ENCODE results near the gene TRIM13. TPM values are rescaled to one million over a fixed set of nuclear protein-coding genes. Genes with fewer than 3 reads are reported as not detected.
"Not testable (repeated sequence)": the region's sequence is repeated elsewhere in the genome, so short reads cannot be mapped to it uniquely, and the experiment has no call there.

TRIM13 gene, protein sequence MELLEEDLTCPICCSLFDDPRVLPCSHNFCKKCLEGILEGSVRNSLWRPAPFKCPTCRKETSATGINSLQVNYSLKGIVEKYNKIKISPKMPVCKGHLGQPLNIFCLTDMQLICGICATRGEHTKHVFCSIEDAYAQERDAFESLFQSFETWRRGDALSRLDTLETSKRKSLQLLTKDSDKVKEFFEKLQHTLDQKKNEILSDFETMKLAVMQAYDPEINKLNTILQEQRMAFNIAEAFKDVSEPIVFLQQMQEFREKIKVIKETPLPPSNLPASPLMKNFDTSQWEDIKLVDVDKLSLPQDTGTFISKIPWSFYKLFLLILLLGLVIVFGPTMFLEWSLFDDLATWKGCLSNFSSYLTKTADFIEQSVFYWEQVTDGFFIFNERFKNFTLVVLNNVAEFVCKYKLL
- total RNA-seq (24.4 and 25.4 TPM in 2 replicates), polyA plus RNA-seq (16.0 and 21.1 TPM in 2 replicates), polyA minus RNA-seq (ENCODE audit: low replicate concordance) (4.2 and 11.9 TPM in 2 replicates)
- 14.3 and 17.6 TPM in 2 replicates for polyA plus RNA-seq (2012)

DNA sequence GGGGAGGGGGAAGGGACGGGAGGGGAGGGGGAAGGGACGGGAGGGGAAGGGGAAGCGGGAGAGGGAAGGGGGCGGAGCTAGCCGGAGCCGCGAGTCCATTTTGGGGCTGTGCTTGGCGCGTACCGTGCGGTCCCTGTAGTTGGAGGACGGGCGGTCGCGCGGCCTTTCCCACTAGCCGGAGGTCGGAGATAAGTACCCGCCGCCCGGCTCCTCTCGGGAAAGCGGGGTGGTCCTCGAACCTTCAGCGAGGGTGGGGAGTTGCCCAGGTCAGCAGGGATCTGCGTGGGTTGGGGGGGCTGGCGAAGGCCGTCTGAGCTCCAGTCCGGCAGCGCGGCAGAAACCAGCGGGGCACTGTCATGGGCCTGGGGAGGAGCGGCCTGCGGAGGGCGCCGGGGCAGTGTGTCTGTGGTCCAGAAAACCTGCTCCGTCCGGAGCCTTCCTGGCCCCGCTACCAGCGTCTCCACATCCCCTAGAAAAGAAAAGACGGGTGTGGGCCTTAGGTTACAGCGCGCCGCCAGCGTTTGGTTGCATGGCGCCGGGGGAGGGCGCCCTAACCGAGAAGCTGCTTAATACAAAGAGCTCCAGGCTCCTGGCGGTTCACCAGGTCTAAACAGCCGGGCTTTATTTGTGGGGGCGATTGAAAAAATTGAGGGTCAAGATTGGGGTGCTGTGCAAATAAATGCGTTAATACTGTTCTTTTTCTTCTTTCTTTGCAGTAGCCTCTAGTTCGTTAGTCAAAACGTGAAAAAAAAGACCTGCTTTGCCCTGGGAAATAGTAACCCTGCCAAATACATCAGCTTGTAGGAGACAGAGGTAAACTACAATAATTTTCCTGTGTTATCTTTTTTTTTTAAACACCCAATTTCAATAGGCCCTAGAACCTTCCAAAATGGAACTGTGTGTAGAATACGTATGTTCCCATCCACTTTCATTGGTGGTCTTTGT, at the start of gene TRIM13:
Gene TRIM13 (plus strand): TSS at position 92 of the 945 bp plus-strand sequence. CDS start 14,899 bp downstream, outside the sequence.
- TF ChIP-seq, protein P1, sequence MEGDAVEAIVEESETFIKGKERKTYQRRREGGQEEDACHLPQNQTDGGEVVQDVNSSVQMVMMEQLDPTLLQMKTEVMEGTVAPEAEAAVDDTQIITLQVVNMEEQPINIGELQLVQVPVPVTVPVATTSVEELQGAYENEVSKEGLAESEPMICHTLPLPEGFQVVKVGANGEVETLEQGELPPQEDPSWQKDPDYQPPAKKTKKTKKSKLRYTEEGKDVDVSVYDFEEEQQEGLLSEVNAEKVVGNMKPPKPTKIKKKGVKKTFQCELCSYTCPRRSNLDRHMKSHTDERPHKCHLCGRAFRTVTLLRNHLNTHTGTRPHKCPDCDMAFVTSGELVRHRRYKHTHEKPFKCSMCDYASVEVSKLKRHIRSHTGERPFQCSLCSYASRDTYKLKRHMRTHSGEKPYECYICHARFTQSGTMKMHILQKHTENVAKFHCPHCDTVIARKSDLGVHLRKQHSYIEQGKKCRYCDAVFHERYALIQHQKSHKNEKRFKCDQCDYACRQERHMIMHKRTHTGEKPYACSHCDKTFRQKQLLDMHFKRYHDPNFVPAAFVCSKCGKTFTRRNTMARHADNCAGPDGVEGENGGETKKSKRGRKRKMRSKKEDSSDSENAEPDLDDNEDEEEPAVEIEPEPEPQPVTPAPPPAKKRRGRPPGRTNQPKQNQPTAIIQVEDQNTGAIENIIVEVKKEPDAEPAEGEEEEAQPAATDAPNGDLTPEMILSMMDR (conservative IDR thresholded peaks at IDR 0.05 in 1 of 2, IDR thresholded peaks at IDR 0.05 in 1 of 2; ENCODE audit: low read depth in 1 of 2, low read length in 2 of 2): peak; percentile 76 to 77
- TF ChIP-seq EZH2 (IDR thresholded peaks at IDR 0.05; ENCODE audit: low read length, missing control alignments): no peak

DNA sequence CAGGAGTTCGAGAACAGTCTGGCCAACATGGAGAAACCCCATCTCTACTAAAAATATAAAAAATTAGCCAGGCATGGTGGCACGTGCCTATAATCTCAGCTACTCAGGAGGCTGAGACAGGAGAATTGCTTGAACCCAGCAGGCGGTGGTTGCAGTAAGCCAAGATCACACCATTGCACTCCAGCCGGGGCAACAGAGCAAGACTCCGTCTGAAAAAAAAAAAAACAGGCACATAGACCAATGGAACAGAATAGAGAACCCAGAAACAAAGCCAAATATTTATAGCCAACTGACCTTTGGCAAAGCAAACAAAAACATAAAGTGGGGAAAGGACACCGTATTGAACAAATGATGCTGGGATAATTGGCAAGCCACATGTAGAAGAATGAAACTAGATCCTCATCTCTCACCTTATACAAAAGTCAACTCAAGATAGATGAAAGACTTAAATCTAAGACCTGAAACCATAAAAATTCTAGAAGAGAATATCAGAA, 48.0 kb upstream of the TRIM13 start:
- not testable (repeated sequence) for DNase-seq (ENCODE audit: low read depth in 2 of 2); H3K27ac ChIP-seq (ENCODE audit: insufficient read depth, low read length); H3K4me3 ChIP-seq (replicated peaks in 1 of 4; ENCODE audit: control extremely low read depth in 1 of 4, insufficient read depth in 1 of 4, low read depth in 3 of 4, low read length in 4 of 4); H3K27me3 ChIP-seq (ENCODE audit: control insufficient read depth, insufficient read depth, low read length); H2AFZ ChIP-seq (ENCODE audit: low read length); H3K79me2 ChIP-seq (ENCODE audit: control insufficient read depth, insufficient read depth, low read length); H3K36me3 ChIP-seq (ENCODE audit: control insufficient read depth, insufficient read depth, low read length); H3K9ac ChIP-seq (ENCODE audit: insufficient read depth, low read length); H4K20me1 ChIP-seq (ENCODE audit: control insufficient read depth, extremely low read depth, insufficient read depth, low read length); H3K4me1 ChIP-seq (ENCODE audit: control insufficient read depth, extremely low read depth, insufficient read depth, low read length); H3K9me3 ChIP-seq (ENCODE audit: control insufficient read depth, insufficient read depth, low read depth, low read length); H3K4me2 ChIP-seq (ENCODE audit: extremely low read depth, insufficient read depth, low read length)

More for the DNA sequence above, at the start of gene TRIM13:
- Histone ChIP-seq H3K27me3 (ENCODE audit: control insufficient read depth, insufficient read depth, low read length) (no peaks in the 10 kb centered on the region), H3K36me3 (ENCODE audit: control insufficient read depth, insufficient read depth, low read length) (no peaks in the 10 kb centered on the region), H3K79me2 (ENCODE audit: control insufficient read depth, insufficient read depth, low read length) (peaks cover 27% of the 10 kb centered on the region), H2AFZ (ENCODE audit: low read length) (peak within 1 kb of the TSS; percentile 67), H3K27ac (ENCODE audit: insufficient read depth, low read length) (peak within 1 kb of the TSS; percentile 97), H3K9ac (ENCODE audit: insufficient read depth, low read length) (peak within 1 kb of the TSS; percentile 91), H3K4me3 (replicated peaks in 1 of 4; ENCODE audit: control extremely low read depth in 1 of 4, insufficient read depth in 1 of 4, low read depth in 3 of 4, low read length in 4 of 4) (peak within 1 kb of the TSS; percentile 77 to 95 (median 81)), H3K9me3 (ENCODE audit: control insufficient read depth, insufficient read depth, low read depth, low read length) (no peaks in the 10 kb centered on the region), H4K20me1 (ENCODE audit: control insufficient read depth, extremely low read depth, insufficient read depth, low read length) (no peaks in the 10 kb centered on the region), H3K4me2 (ENCODE audit: extremely low read depth, insufficient read depth, low read length) (peak within 1 kb of the TSS; percentile 90), H3K4me1 (ENCODE audit: control insufficient read depth, extremely low read depth, insufficient read depth, low read length) (peaks cover 7% of the 10 kb centered on the region)
- peak; percentile 88 to 93 for DNase-seq (ENCODE audit: low read depth in 2 of 2)

DNA sequence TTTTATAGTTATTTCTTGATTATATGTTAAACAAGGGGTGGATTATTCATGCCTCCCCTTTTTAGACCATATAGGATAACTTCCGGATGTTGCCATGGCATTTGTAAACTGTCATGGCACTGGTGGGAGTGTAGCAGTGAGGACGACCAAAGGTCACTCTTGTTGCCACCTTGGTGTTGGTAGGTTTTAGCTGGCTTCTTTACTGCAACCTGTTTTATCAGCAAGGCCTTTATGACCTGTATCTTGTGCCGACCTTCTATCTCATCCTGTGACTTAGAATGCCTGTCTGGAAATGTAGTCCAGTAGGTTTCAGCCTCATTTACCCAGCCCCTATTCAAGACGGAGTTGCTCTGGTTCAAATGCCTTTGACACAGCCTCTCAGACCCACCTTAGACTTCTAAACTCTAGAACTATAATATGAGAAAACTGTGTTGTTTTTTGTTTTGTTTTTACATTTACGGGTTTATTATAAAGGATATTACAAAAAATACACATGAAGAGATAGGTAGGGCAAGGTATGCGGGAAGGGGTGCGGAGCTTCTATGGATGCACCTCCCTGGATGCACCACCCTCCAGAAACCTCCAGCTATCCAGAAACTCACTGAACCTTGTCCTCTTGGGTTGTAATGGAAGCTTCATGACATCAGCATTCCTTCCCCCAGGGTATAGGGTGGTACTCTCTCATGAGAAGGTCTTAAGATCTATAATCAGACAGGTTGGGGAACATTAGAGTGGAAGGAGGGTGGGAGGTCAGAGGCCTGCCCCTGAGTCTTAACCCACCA, 44.9 kb upstream of the TRIM13 start:
- Histone ChIP-seq H4K20me1 (ENCODE audit: control insufficient read depth, extremely low read depth, insufficient read depth, low read length) (no peaks in the 10 kb centered on the region), H3K27ac (ENCODE audit: insufficient read depth, low read length) (no peak overlapping the region), H3K79me2 (ENCODE audit: control insufficient read depth, insufficient read depth, low read length) (no peaks in the 10 kb centered on the region), H3K4me2 (ENCODE audit: extremely low read depth, insufficient read depth, low read length) (no peak overlapping the region), H3K36me3 (ENCODE audit: control insufficient read depth, insufficient read depth, low read length) (no peaks in the 10 kb centered on the region), H3K9ac (ENCODE audit: insufficient read depth, low read length) (no peak overlapping the region), H3K27me3 (ENCODE audit: control insufficient read depth, insufficient read depth, low read length) (no peaks in the 10 kb centered on the region), H3K9me3 (ENCODE audit: control insufficient read depth, insufficient read depth, low read depth, low read length) (no peaks in the 10 kb centered on the region), H3K4me3 (replicated peaks in 1 of 4; ENCODE audit: control extremely low read depth in 1 of 4, insufficient read depth in 1 of 4, low read depth in 3 of 4, low read length in 4 of 4) (no peak overlapping the region), H3K4me1 (ENCODE audit: control insufficient read depth, extremely low read depth, insufficient read depth, low read length) (no peaks in the 10 kb centered on the region), H2AFZ (ENCODE audit: low read length) (no peak overlapping the region)
- DNase-seq (ENCODE audit: low read depth in 2 of 2): no peak
- no peak for TF ChIP-seq EZH2 (IDR thresholded peaks at IDR 0.05; ENCODE audit: low read length, missing control alignments)
- TF ChIP-seq, protein P1 (conservative IDR thresholded peaks at IDR 0.05 in 1 of 2, IDR thresholded peaks at IDR 0.05 in 1 of 2; ENCODE audit: low read depth in 1 of 2, low read length in 2 of 2): no peak

All from fibroblast of lung (primary cell).